Astrocyte of the spinal cord (primary cell): ENCODE measurements around the gene MORN1.

Experiments
- DNase-seq: peaks from one replicate; pipeline ENCODE4 v3.0.0; 2011; ENCODE audit warnings: low read depth, low spot score
- H3K4me3 ChIP-seq: 2 replicates; pipeline ENCODE4 v1.5.1; 2011; ENCODE audit warnings: low read depth, mild to moderate bottlenecking, low read length, moderate library complexity
- in situ Hi-C: cut with HindIII; loops from 2 replicates; pipeline ENCODE4 v1.10.0; 2017; ENCODE audit warnings: low sequenced_read_pairs
- TF ChIP-seq, protein P1 (sequence below): IDR thresholded peaks from 2 replicates; pipeline ENCODE4 v1.5.1; 2012; ENCODE audit warnings: low read depth, mild to moderate bottlenecking, low read length, inconsistent platforms

The MORN1 gene

DNA sequence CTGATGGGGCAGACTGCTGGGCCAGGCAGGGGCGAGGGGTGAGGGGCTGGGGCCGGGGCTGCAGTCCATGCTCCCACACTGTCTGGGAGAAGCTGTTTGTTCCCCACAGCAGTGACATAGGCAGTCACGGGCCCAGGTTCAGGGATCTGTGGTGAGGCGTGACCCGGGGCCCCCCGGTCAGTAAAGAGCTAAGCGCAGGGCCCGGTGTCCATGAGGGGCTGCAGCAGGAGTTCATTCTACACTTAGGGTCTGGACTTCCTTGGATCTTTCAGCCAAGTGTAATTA lies 16.6 kb upstream of the MORN1 start:
- no peak overlapping the region for H3K4me3 ChIP-seq
- TF ChIP-seq, protein P1, sequence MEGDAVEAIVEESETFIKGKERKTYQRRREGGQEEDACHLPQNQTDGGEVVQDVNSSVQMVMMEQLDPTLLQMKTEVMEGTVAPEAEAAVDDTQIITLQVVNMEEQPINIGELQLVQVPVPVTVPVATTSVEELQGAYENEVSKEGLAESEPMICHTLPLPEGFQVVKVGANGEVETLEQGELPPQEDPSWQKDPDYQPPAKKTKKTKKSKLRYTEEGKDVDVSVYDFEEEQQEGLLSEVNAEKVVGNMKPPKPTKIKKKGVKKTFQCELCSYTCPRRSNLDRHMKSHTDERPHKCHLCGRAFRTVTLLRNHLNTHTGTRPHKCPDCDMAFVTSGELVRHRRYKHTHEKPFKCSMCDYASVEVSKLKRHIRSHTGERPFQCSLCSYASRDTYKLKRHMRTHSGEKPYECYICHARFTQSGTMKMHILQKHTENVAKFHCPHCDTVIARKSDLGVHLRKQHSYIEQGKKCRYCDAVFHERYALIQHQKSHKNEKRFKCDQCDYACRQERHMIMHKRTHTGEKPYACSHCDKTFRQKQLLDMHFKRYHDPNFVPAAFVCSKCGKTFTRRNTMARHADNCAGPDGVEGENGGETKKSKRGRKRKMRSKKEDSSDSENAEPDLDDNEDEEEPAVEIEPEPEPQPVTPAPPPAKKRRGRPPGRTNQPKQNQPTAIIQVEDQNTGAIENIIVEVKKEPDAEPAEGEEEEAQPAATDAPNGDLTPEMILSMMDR = no peak
- in situ Hi-C loops = no loop called here
- DNase-seq = no peak

GRCh38 chr1:2407166-2407990 lies 16.0 kb upstream of the MORN1 start:
- in situ Hi-C loops = no loop called here
- TF ChIP-seq, protein P1 = no peak
- DNase-seq = no peak
- H3K4me3 ChIP-seq = no peak overlapping the region

GRCh38 chr1:2406451-2407041 lies 15.2 kb upstream of the MORN1 start:
- no peak for DNase-seq
- TF ChIP-seq, protein P1 = peak; percentile 16
- in situ Hi-C loops = no loop called here
- H3K4me3 ChIP-seq = no peak overlapping the region

GRCh38 chr1:2405588-2406295 lies 14.4 kb upstream of the MORN1 start:
- in situ Hi-C loops = no loop called here
- peak; percentile 39 for DNase-seq
- TF ChIP-seq, protein P1 = no peak
- no peak overlapping the region for H3K4me3 ChIP-seq

DNA sequence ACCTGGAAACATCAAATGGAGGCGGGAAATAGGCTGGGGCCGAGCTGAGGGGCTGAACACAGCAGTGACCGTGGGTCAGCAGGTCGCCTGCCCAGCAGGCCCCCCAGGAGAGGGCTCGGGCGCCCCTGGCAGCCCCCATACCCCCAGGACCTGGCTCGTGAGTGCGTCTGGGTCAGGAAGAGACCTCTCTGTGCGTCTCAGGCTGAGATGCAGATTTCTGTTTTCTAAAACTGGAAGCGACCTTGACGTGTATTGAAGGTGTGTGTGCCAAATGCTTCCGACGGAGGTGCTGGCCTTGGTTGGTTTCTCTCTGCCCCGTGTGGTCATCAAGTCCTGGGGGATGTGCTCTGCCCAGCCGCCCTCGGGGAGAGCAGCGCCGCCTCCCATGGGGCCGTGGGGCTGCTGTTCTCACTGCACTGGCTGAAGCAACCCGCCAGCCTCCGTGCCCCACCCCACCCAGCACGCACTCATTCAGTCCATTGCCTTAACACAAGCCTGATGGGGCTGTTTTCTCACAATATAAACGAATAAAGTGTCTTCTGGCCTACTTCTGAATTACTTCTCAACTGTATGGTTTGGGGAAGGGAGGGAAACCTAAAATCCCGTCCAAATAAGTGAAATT lies 13.6 kb upstream of the MORN1 start:
- peak; percentile 19 for DNase-seq

More for the DNA sequence above, 13.6 kb upstream of the MORN1 start:
- in situ Hi-C loops = no loop called here
- TF ChIP-seq, protein P1 = no peak
- H3K4me3 ChIP-seq = no peak overlapping the region
